Panc1 (cell line): Measurements from ENCODE around the gene SOS2. TPM values are rescaled to one million over a fixed set of nuclear protein-coding genes. Genes with fewer than 3 reads are reported as not detected.

Experiments used
- ATAC-seq: fragments of 200-7000 bp; cut with Tn5 transposase; 2 replicates; pipeline ENCODE4 v1.9.1; 2020; ENCODE audit warnings: mild to moderate bottlenecking, moderate library complexity
- BruUV-seq: library from RNA; stranded (reverse); fragments of 400-500 nt; replicated peaks from 2 replicates; lab custom pipeline; 2021; lab: Mats Ljungman, UMichigan
- CTCF ChIA-PET: fragments of 300-600 bp; sonication (Branson Sonifier 250); formaldehyde crosslinking; loops from one replicate; lab custom pipeline; 2022; ENCODE audit warnings: antibody characterized with exemption; lab: Charles Lee
- POLR2A ChIA-PET: fragments of 300-600 bp; sonication (Branson Sonifier 250); formaldehyde crosslinking; loops from one replicate; lab custom pipeline; 2022; ENCODE audit warnings: antibody characterized with exemption; lab: Charles Lee
- DNase-seq: peaks from one replicate; pipeline ENCODE4 v3.0.0-alpha.2; 2010; ENCODE audit warnings: low read depth, low spot score
- H3K27ac ChIP-seq: 2 replicates; pipeline ENCODE4 v1.5.1; 2011; ENCODE audit warnings: mild to moderate bottlenecking, low read length, inconsistent platforms
- H3K27me3 ChIP-seq: fragments of 200-500 bp; sonication (Bioruptor generic); 2 replicates; pipeline ENCODE4 v1.6.0; 2014; ENCODE audit warnings: low read length, inconsistent platforms; ENCODE audit not compliant: control insufficient read depth, insufficient read depth
- H3K36me3 ChIP-seq: fragments of 200-500 bp; sonication (Bioruptor generic); 2 replicates; pipeline ENCODE4 v1.5.1; 2014; ENCODE audit warnings: inconsistent platforms, mild to moderate bottlenecking, low read length, moderate library complexity; ENCODE audit not compliant: control insufficient read depth, insufficient read depth
- H3K4me1 ChIP-seq: 2 replicates; pipeline ENCODE4 v1.5.1; 2011; ENCODE audit warnings: inconsistent platforms, mild to moderate bottlenecking, low read length, moderate library complexity; ENCODE audit not compliant: control insufficient read depth, insufficient read depth
- H3K4me3 ChIP-seq, 2 experiments: 2 replicates each; pipeline ENCODE4 v1.5.1; 2011 to 2012; ENCODE audit warnings: low read depth in 2 of 2, low read length in 2 of 2, mild to moderate bottlenecking in 2 of 2, inconsistent platforms in 1 of 2, moderate library complexity in 1 of 2
- H3K9me3 ChIP-seq: fragments of 200-500 bp; sonication (Bioruptor generic); 2 replicates; pipeline ENCODE4 v1.5.1; 2014; ENCODE audit warnings: low read depth, mild to moderate bottlenecking, inconsistent platforms, low read length, moderate library complexity; ENCODE audit not compliant: control insufficient read depth, insufficient read depth
- CTCF ChIP-seq: fragments of 450-650 bp; IDR thresholded peaks from 2 replicates; pipeline ENCODE4 v1.5.1; 2017; ENCODE audit warnings: mild to moderate bottlenecking
- POLR2AphosphoS5 ChIP-seq: IDR thresholded peaks from 2 replicates; pipeline ENCODE4 v1.6.1; 2012; ENCODE audit warnings: mild to moderate bottlenecking, low read depth, low read length, moderate library complexity
- REST ChIP-seq, 2 experiments: IDR thresholded peaks; 2 replicates each; pipeline ENCODE4 v1.6.1; 2011 to 2012; ENCODE audit warnings: low read depth in 2 of 2, control low read depth in 1 of 2, low read length in 1 of 2, mild to moderate bottlenecking in 1 of 2, moderate library complexity in 1 of 2; ENCODE audit not compliant: insufficient read depth in 1 of 2
- SIN3A ChIP-seq: IDR thresholded peaks from 2 replicates; pipeline ENCODE4 v1.6.1; 2012; ENCODE audit warnings: low read depth, mild to moderate bottlenecking, low read length, moderate library complexity, borderline replicate concordance; ENCODE audit not compliant: insufficient read depth
- TCF7L2 ChIP-seq: IDR thresholded peaks from 2 replicates; pipeline ENCODE4 v1.6.1; 2011; ENCODE audit warnings: mild to moderate bottlenecking, low read depth, low read length, inconsistent platforms
- in situ Hi-C: cut with HindIII; loops from 2 replicates; pipeline ENCODE4 v1.10.0; 2016; ENCODE audit warnings: low sequenced_read_pairs, low pct_unique_long_range_greater_than_20kb
- intact Hi-C: fragments of 100-400 bp; cut with micrococcal nuclease; formaldehyde crosslinking; loops from one replicate; pipeline ENCODE4 v1.10.0; 2022; ENCODE audit not compliant: unreplicated experiment
- total RNA-seq: library from RNA; stranded (reverse); gene quantifications from one replicate; pipeline ENCODE4 v1.2.1, GENCODE V29; 2021; ENCODE audit not compliant: unreplicated experiment

SOS2 gene
- total RNA-seq, 1 experiment from 2014 or later: 21.2 TPM

- no TSS peak for BruUV-seq
- H3K27me3 ChIP-seq: no peaks in the 10 kb centered on the region
- DNase-seq (no peak), ATAC-seq (no peak)
- intact Hi-C loops (loop anchor here (5.0 to 10.0 kb wide), 2 partner anchors 135 to 212 kb away; no protein-coding TSS in a partner anchor), in situ Hi-C loops (no loop called here)
- no peaks in the 10 kb centered on the region for H3K9me3 ChIP-seq
- CTCF ChIA-PET: no interaction called here
- no peaks in the 10 kb centered on the region; the same call in 1 of the 2 replicates for H3K4me1 ChIP-seq
- POLR2A ChIA-PET: no interaction called here
- H3K27ac ChIP-seq: no peak overlapping the region
- no peak overlapping the region for H3K4me3 ChIP-seq
- TF ChIP-seq CTCF: peak; percentile 37; the same call in 1 of the 2 replicates
- no peak for TF ChIP-seq SIN3A
- TF ChIP-seq POLR2AphosphoS5: no peak
- H3K36me3 ChIP-seq: peaks cover 28% of the 10 kb centered on the region
These were observed 122.0 kb downstream of the SOS2 start for GRCh38 chr14:50109342-50109741.

GRCh38 chr14:50107850-50108249 is 123.5 kb downstream of the SOS2 start:
- ATAC-seq: no peak

More at GRCh38 chr14:50107850-50108249, 123.5 kb downstream of the SOS2 start:
- no peak for TF ChIP-seq POLR2AphosphoS5
- no peak for TF ChIP-seq SIN3A
- TF ChIP-seq REST (IDR thresholded peaks at IDR 0.05; ENCODE audit: insufficient read depth in 1 of 2, low read depth in 2 of 2, low read length in 1 of 2): no peak
- TF ChIP-seq CTCF: no peak
- no peak for TF ChIP-seq TCF7L2
- POLR2A ChIA-PET: interaction anchor here (0.6 to 0.7 kb wide), 2 partner anchors 76 to 474 kb away, joined by 6 to 8 read pairs; no protein-coding TSS in a partner anchor
- H3K4me1 ChIP-seq: peaks cover 3% of the 10 kb centered on the region; the same call in 1 of the 2 replicates
- in situ Hi-C loops: no loop called here
- no peaks in the 10 kb centered on the region for H3K9me3 ChIP-seq
- H3K27ac ChIP-seq: no peak overlapping the region
- no TSS peak for BruUV-seq
- CTCF ChIA-PET: interaction anchor here (0.7 kb wide), 1 partner anchor 91 kb away, joined by 4 read pairs; no protein-coding TSS in a partner anchor
- no peak for DNase-seq
- H3K36me3 ChIP-seq: peaks cover 18% of the 10 kb centered on the region; the same call in 1 of the 2 replicates
- intact Hi-C loops: loop anchor here (5.0 to 10.0 kb wide), 2 partner anchors 133 to 211 kb away; no protein-coding TSS in a partner anchor
- no peak overlapping the region for H3K4me3 ChIP-seq
- H3K27me3 ChIP-seq: no peaks in the 10 kb centered on the region
